C4-2B (cell line): ENCODE measurements around the gene EIF2B2.

Experiments
- ZFX ChIP-seq: fragments of 450-650 bp; IDR thresholded peaks from 2 replicates; pipeline ENCODE4 v1.6.1; 2017
- TF ChIP-seq, protein P1 (sequence below): fragments of 450-650 bp; conservative IDR thresholded peaks from 2 replicates; pipeline ENCODE4 v1.5.1; 2017; ENCODE audit warnings: mild to moderate bottlenecking

DNA sequence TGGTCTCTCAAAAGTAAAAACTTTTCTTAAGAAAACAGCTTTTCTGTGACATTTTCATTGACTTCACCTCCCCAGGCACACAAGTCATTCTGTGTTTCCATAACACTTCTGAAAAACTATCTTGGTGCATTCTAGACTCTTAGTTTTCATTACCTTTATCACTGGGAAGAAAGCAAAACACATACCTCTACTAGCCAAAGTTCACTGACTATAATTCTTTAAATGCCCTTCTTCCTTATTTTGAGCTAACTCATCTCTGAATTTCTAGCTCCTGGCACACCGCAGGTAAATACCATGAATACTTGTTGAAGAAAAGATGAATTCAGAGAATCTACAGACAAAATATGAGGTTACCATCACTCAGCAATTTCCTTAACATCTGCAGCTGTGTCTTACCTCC lies 27.4 kb downstream of the EIF2B2 start:
- TF ChIP-seq, protein P1, sequence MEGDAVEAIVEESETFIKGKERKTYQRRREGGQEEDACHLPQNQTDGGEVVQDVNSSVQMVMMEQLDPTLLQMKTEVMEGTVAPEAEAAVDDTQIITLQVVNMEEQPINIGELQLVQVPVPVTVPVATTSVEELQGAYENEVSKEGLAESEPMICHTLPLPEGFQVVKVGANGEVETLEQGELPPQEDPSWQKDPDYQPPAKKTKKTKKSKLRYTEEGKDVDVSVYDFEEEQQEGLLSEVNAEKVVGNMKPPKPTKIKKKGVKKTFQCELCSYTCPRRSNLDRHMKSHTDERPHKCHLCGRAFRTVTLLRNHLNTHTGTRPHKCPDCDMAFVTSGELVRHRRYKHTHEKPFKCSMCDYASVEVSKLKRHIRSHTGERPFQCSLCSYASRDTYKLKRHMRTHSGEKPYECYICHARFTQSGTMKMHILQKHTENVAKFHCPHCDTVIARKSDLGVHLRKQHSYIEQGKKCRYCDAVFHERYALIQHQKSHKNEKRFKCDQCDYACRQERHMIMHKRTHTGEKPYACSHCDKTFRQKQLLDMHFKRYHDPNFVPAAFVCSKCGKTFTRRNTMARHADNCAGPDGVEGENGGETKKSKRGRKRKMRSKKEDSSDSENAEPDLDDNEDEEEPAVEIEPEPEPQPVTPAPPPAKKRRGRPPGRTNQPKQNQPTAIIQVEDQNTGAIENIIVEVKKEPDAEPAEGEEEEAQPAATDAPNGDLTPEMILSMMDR, result no peak
- no peak for TF ChIP-seq ZFX
